ENCODE results near the gene RALGDS. TPM values are rescaled to one million over a fixed set of nuclear protein-coding genes. Genes with fewer than 3 reads are reported as not detected.
A peak's percentile ranks its signal among the peaks of the same experiment; 100 is the strongest.
"Not testable (repeated sequence)": the region's sequence is repeated elsewhere in the genome, so short reads cannot be mapped to it uniquely, and the experiment has no call there.

RALGDS gene
- total RNA-seq, 3 donors from 2014 or later, result 38.3 to 59.4 (median 44.2) TPM

- intact Hi-C loops (cut with DNase I, micrococcal nuclease), result loop anchor here in 1 of 2 donors (5.0 kb wide), 1 partner anchor 47 kb away; no protein-coding TSS in a partner anchor
- no peak for TF ChIP-seq CTCF (IDR thresholded peaks at IDR 0.05)
- H3K36me3 ChIP-seq (ENCODE audit: low read depth), result no peaks in the 10 kb centered on the region
- DNase-seq (peak in 1 of 3 donors; percentile 21), ATAC-seq (no peak)
- H3K4me3 ChIP-seq, result no peak overlapping the region
- peaks cover 12% of the 10 kb centered on the region for H3K9me3 ChIP-seq
- peaks cover 6% of the 10 kb centered on the region for H3K4me1 ChIP-seq (ENCODE audit: low read depth)
Measured at GRCh38 chr9:133099726-133100505, 21.1 kb downstream of the RALGDS start.

GRCh38 chr9:133098871-133099270, 22.2 kb downstream of the RALGDS start:
- DNase-seq (no peak), ATAC-seq (no peak)
- intact Hi-C loops (cut with DNase I, micrococcal nuclease), result no loop called here
- H3K36me3 ChIP-seq (ENCODE audit: low read depth), result no peaks in the 10 kb centered on the region
- no peak overlapping the region for H3K4me3 ChIP-seq
- peaks cover 12% of the 10 kb centered on the region for H3K9me3 ChIP-seq
- no peak for TF ChIP-seq CTCF (IDR thresholded peaks at IDR 0.05)
- peaks cover 6% of the 10 kb centered on the region for H3K4me1 ChIP-seq (ENCODE audit: low read depth)

GRCh38 chr9:133098104-133098754, 22.8 kb downstream of the RALGDS start:
- H3K4me1 ChIP-seq (ENCODE audit: low read depth), result no peaks in the 10 kb centered on the region
- no peaks in the 10 kb centered on the region for H3K36me3 ChIP-seq (ENCODE audit: low read depth)
- H3K9me3 ChIP-seq, result peaks cover 12% of the 10 kb centered on the region
- peak in 1 of 3 donors; percentile 17 for DNase-seq
- intact Hi-C loops (cut with DNase I, micrococcal nuclease), result no loop called here
- no peak overlapping the region for H3K4me3 ChIP-seq
- no peak for ATAC-seq
- TF ChIP-seq CTCF (IDR thresholded peaks at IDR 0.05), result no peak

- no peak overlapping the region for H3K4me3 ChIP-seq
- DNase-seq (no peak), ATAC-seq (no peak)
- no peaks in the 10 kb centered on the region for H3K4me1 ChIP-seq (ENCODE audit: low read depth)
- intact Hi-C loops (cut with DNase I, micrococcal nuclease), result no loop called here
- TF ChIP-seq CTCF (IDR thresholded peaks at IDR 0.05), result no peak
- H3K9me3 ChIP-seq, result peaks cover 12% of the 10 kb centered on the region
- no peaks in the 10 kb centered on the region for H3K36me3 ChIP-seq (ENCODE audit: low read depth)
Measured at GRCh38 chr9:133094842-133095393, 26.1 kb downstream of the RALGDS start.

GRCh38 chr9:133094351-133094750, 26.7 kb downstream of the RALGDS start:
- H3K4me3 ChIP-seq; ATAC-seq; H3K4me1 ChIP-seq (ENCODE audit: low read depth); H3K36me3 ChIP-seq (ENCODE audit: low read depth); intact Hi-C loops (cut with DNase I, micrococcal nuclease); DNase-seq: not testable (repeated sequence)
- H3K9me3 ChIP-seq, result peaks cover 12% of the 10 kb centered on the region
